SU-DHL-6 (cell line): ENCODE data around the gene LZTR1.

Experiments used
- CTCF ChIP-seq: fragments of 200-600 bp; sonication (generic); IDR thresholded peaks from one replicate; pipeline ENCODE4 v1.5.1; 2017; ENCODE audit warnings: antibody characterized with exemption, mild to moderate bottlenecking, low read length, moderate library complexity; ENCODE audit not compliant: insufficient read depth, poor library complexity, severe bottlenecking
- EZH2phosphoT487 ChIP-seq: fragments of 200-600 bp; sonication (generic), shearing (Covaris generic); conservative IDR thresholded peaks from 2 replicates; pipeline ENCODE4 v1.6.1; 2018; ENCODE audit warnings: mild to moderate bottlenecking, antibody characterized with exemption, low read length, moderate library complexity, mixed read lengths

- TF ChIP-seq CTCF (no peak), EZH2phosphoT487 (no peak)
These were observed 2.8 kb upstream of the LZTR1 start for GRCh38 chr22:20979243-20979809.
